ENCODE measurements around the gene DAB2IP.

Gene DAB2IP

GRCh38 chr9:121823451-121824169 lies 172.2 kb downstream of the DAB2IP start:
- no peak for DNase-seq

- DNase-seq = no peak
Observed at GRCh38 chr9:121824651-121825030, 173.2 kb downstream of the DAB2IP start.

- no peak for DNase-seq
Observed at GRCh38 chr9:121825031-121825691, 173.7 kb downstream of the DAB2IP start.

GRCh38 chr9:121826711-121827110 lies 175.3 kb downstream of the DAB2IP start:
- DNase-seq = no peak

GRCh38 chr9:121827251-121827967 lies 176.0 kb downstream of the DAB2IP start:
- DNase-seq = no peak

- DNase-seq = no peak
Observed at GRCh38 chr9:121830441-121831140, 179.2 kb downstream of the DAB2IP start.

- no peak for DNase-seq
Observed at GRCh38 chr9:121831869-121832268, 180.4 kb downstream of the DAB2IP start.

- DNase-seq = no peak
Observed at GRCh38 chr9:121833061-121833460, 181.6 kb downstream of the DAB2IP start.

Measured in DMS79 (cell line).